Keratinocyte (primary cell): ENCODE results near the gene MYDGF. TPM values are rescaled to one million over a fixed set of nuclear protein-coding genes. Genes with fewer than 3 reads are reported as not detected.

Source experiments
- DNase-seq: peaks from one replicate; pipeline ENCODE4 v3.0.0-alpha.2; 2011; ENCODE audit warnings: low read depth, missing footprints, low spot score
- FAIRE-seq: peaks from 2 replicates; lab custom pipeline; 2011; peaks lifted over from hg19 to GRCh38; lab: Jason Lieb, UNC
- H2AFZ ChIP-seq: 2 replicates; pipeline ENCODE4 v1.6.0; 2012; ENCODE audit warnings: low read length, control low read depth, inconsistent platforms; ENCODE audit not compliant: control insufficient read depth
- H3K27ac ChIP-seq: 2 replicates; pipeline ENCODE4 v1.5.1; 2011; ENCODE audit warnings: low read length; ENCODE audit not compliant: control insufficient read depth, insufficient read depth
- H3K27me3 ChIP-seq: 3 replicates; pipeline ENCODE4 v1.6.0; 2011; ENCODE audit warnings: low read length; ENCODE audit not compliant: control insufficient read depth, insufficient read depth; ENCODE audit errors: extremely low read depth
- H3K36me3 ChIP-seq, 2 experiments: 2 replicates in 1 of 2; 3 replicates in 1 of 2; pipeline ENCODE4 v1.5.1; 2011; ENCODE audit warnings: low read length in 2 of 2, mild to moderate bottlenecking in 1 of 2; ENCODE audit not compliant: control insufficient read depth in 2 of 2, insufficient read depth in 2 of 2; ENCODE audit errors: extremely low read depth in 1 of 2
- H3K4me1 ChIP-seq: 3 replicates; pipeline ENCODE4 v1.5.1; 2011; ENCODE audit warnings: low read length; ENCODE audit not compliant: control insufficient read depth, insufficient read depth; ENCODE audit errors: extremely low read depth
- H3K4me2 ChIP-seq: 3 replicates; pipeline ENCODE4 v1.6.0; 2011; ENCODE audit warnings: low read depth, low read length; ENCODE audit not compliant: control insufficient read depth, insufficient read depth; ENCODE audit errors: extremely low read depth
- H3K4me3 ChIP-seq, 3 experiments: fragments of 200-600 bp in 1 of 3; sonication (generic) in 1 of 3; 2 replicates in 2 of 3; 3 replicates in 1 of 3; pipeline ENCODE4 v1.5.1; 2011 to 2016; ENCODE audit warnings: low read length in 3 of 3, mild to moderate bottlenecking in 3 of 3, control low read depth in 2 of 3, inconsistent platforms in 1 of 3, low read depth in 1 of 3, mixed read lengths in 1 of 3, mixed run types in 1 of 3, moderate library complexity in 1 of 3; ENCODE audit not compliant: control insufficient read depth in 2 of 3, insufficient read depth in 2 of 3; ENCODE audit errors: extremely low read depth in 1 of 3
- H3K79me2 ChIP-seq: 2 replicates; pipeline ENCODE4 v1.6.0; 2012; ENCODE audit warnings: low read length; ENCODE audit not compliant: control insufficient read depth, insufficient read depth
- H3K9ac ChIP-seq: 3 replicates; pipeline ENCODE4 v1.6.0; 2011; ENCODE audit warnings: low read length; ENCODE audit not compliant: control insufficient read depth, insufficient read depth; ENCODE audit errors: extremely low read depth
- H3K9me1 ChIP-seq: 3 replicates; pipeline ENCODE4 v1.6.0; 2011; ENCODE audit warnings: low read length; ENCODE audit not compliant: control insufficient read depth, insufficient read depth; ENCODE audit errors: extremely low read depth
- H3K9me3 ChIP-seq: 2 replicates; pipeline ENCODE4 v1.5.1; 2012; ENCODE audit warnings: low read depth, low read length; ENCODE audit not compliant: control insufficient read depth
- H4K20me1 ChIP-seq: 3 replicates; pipeline ENCODE4 v1.6.0; 2011; ENCODE audit warnings: low read length; ENCODE audit not compliant: control insufficient read depth, insufficient read depth; ENCODE audit errors: extremely low read depth
- EZH2 ChIP-seq: IDR thresholded peaks from one replicate; pipeline ENCODE4 v1.6.1; 2012; ENCODE audit warnings: inconsistent platforms, mild to moderate bottlenecking, low read length, moderate library complexity
- dilution Hi-C: fragments of 300-500 bp; cut with MboI; formaldehyde crosslinking; loops from one replicate; pipeline ENCODE4 v1.7.0; 2020; ENCODE audit warnings: low sequenced_read_pairs; ENCODE audit not compliant: extremely low pct_ligation_motif_present
- polyA plus RNA-seq, 5 experiments: library from polyadenylated mRNA; depleted of rRNA in 3 of 5; stranded (reverse) in 3 of 5; stranded (forward) in 1 of 5; unstranded in 1 of 5; fragments of >200 nt; gene quantifications; 1 replicate in 1 of 5; 2 replicates in 3 of 5; 3 replicates in 1 of 5; pipeline versions ENCODE4 v1.2.1 to v1.2.3, GENCODE V29; 2011 to 2012; ENCODE audit warnings: missing spikeins in 2 of 5, low read depth in 1 of 5, low replicate concordance in 1 of 5
- TF ChIP-seq, protein P1 (sequence below), 3 experiments: IDR thresholded peaks in 1 of 3; conservative IDR thresholded peaks in 1 of 3; optimal IDR thresholded peaks in 1 of 3; 2 replicates in 2 of 3; 3 replicates in 1 of 3; pipeline versions ENCODE3 to v1.5.1; 2011; ENCODE audit warnings: low read length in 3 of 3, mild to moderate bottlenecking in 3 of 3, moderate library complexity in 2 of 3, control low read depth in 1 of 3, inconsistent platforms in 1 of 3; ENCODE audit not compliant: insufficient read depth in 2 of 3; ENCODE audit errors: extremely low read depth in 1 of 3

Gene MYDGF
- polyA plus RNA-seq, 1 donor (not counting 4 experiments of a cell fraction or from before 2014, with no cell fraction given): 85.9 TPM

DNA sequence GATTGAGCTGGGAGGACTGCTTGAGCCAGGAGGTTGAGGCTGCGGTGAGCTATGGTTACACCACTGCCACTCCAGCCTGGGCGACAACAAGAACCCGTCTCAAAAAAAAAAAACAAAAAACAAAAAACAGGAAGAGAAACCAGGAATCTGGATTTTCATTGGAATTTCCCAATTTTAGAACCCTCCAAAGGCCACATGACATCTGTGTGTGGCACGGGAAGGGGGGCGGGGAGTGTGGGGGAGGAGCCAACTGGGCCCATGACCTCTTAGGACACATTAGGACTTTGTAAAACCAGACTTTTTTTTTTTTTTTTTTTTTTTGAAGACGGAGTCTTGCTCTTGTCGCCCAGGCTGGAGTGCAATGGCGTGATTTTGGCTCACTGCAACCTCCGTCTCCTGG lies 21.2 kb upstream of the MYDGF start:
- dilution Hi-C loops: no loop called here
- DNase-seq (no peak), FAIRE-seq (no peak)
- peaks cover 10% of the 10 kb centered on the region for H3K79me2 ChIP-seq
- H3K9me1 ChIP-seq: no peaks in the 10 kb centered on the region
- no peaks in the 10 kb centered on the region for H3K9me3 ChIP-seq
- no peaks in the 10 kb centered on the region for H3K27me3 ChIP-seq
- H3K4me3 ChIP-seq: no peak overlapping the region
- H3K4me2 ChIP-seq: no peak overlapping the region
- TF ChIP-seq, protein P1, sequence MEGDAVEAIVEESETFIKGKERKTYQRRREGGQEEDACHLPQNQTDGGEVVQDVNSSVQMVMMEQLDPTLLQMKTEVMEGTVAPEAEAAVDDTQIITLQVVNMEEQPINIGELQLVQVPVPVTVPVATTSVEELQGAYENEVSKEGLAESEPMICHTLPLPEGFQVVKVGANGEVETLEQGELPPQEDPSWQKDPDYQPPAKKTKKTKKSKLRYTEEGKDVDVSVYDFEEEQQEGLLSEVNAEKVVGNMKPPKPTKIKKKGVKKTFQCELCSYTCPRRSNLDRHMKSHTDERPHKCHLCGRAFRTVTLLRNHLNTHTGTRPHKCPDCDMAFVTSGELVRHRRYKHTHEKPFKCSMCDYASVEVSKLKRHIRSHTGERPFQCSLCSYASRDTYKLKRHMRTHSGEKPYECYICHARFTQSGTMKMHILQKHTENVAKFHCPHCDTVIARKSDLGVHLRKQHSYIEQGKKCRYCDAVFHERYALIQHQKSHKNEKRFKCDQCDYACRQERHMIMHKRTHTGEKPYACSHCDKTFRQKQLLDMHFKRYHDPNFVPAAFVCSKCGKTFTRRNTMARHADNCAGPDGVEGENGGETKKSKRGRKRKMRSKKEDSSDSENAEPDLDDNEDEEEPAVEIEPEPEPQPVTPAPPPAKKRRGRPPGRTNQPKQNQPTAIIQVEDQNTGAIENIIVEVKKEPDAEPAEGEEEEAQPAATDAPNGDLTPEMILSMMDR (optimal IDR thresholded peaks at IDR 0.05 in 1 of 3, IDR thresholded peaks at IDR 0.05 in 1 of 3, conservative IDR thresholded peaks at IDR 0.05 in 1 of 3; ENCODE audit: extremely low read depth in 1 of 3, insufficient read depth in 2 of 3, low read length in 3 of 3): no peak
- no peak for TF ChIP-seq EZH2
- H3K9ac ChIP-seq: no peak overlapping the region
- H2AFZ ChIP-seq: no peak overlapping the region
- H3K36me3 ChIP-seq: peaks cover 56 to 72% of the 10 kb centered on the region in 2 experiments
- H4K20me1 ChIP-seq: no peaks in the 10 kb centered on the region
- H3K4me1 ChIP-seq: peaks cover 31% of the 10 kb centered on the region
- H3K27ac ChIP-seq: no peak overlapping the region

DNA sequence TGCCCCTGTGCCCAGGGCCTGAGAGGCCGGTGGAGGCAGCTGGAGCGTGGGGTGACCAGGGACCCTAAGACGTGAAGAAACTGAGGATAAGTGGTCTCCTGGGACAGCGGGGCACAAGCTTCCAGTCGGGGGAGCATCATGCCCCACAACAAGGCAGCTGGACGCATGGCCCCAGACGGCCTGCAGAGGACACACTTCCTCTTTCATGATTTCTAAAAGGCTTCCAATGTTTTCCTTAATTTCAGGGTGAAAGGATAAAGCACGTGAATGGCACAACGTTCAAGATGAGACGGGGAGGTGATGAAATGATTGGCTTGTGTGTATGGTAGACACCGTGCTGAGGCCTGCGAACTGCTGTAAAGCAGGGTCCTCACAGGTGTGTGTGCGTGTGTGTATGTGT lies 20.2 kb upstream of the MYDGF start:
- TF ChIP-seq, protein P1 (optimal IDR thresholded peaks at IDR 0.05 in 1 of 3, IDR thresholded peaks at IDR 0.05 in 1 of 3, conservative IDR thresholded peaks at IDR 0.05 in 1 of 3; ENCODE audit: extremely low read depth in 1 of 3, insufficient read depth in 2 of 3, low read length in 3 of 3): peak in 2 of 3 experiments; percentile 15 to 30
- TF ChIP-seq EZH2: no peak
- dilution Hi-C loops: no loop called here
- no peak overlapping the region for H2AFZ ChIP-seq
- no peak overlapping the region for H3K27ac ChIP-seq
- H3K4me3 ChIP-seq: no peak overlapping the region
- H3K9me1 ChIP-seq: no peaks in the 10 kb centered on the region
- H4K20me1 ChIP-seq: no peaks in the 10 kb centered on the region
- no peaks in the 10 kb centered on the region for H3K27me3 ChIP-seq
- peaks cover 10% of the 10 kb centered on the region for H3K79me2 ChIP-seq
- FAIRE-seq (no peak), DNase-seq (no peak)
- no peaks in the 10 kb centered on the region for H3K9me3 ChIP-seq
- H3K4me2 ChIP-seq: no peak overlapping the region
- peaks cover 56 to 72% of the 10 kb centered on the region in 2 experiments for H3K36me3 ChIP-seq
- no peak overlapping the region for H3K9ac ChIP-seq
- H3K4me1 ChIP-seq: peaks cover 22% of the 10 kb centered on the region
